GM19468 (cell line): ENCODE results near the gene LYZL1.
"Not testable (repeated sequence)": the region's sequence is repeated elsewhere in the genome, so short reads cannot be mapped to it uniquely, and the experiment has no call there.

Experiments used
- ATAC-seq: cut with Tn5 transposase; IDR thresholded peaks from one replicate; pipeline ENCODE4 v1.9.1; 2021; ENCODE audit warnings: mild to moderate bottlenecking, moderate library complexity, moderate number of reproducible peaks; ENCODE audit not compliant: unreplicated experiment; ENCODE audit errors: extremely low read depth

LYZL1 gene

GRCh38 chr10:29360215-29360853 is 71.5 kb downstream of the LYZL1 start:
- ATAC-seq, result not testable (repeated sequence)
